ENCODE results near the gene RBM18. TPM values are rescaled to one million over a fixed set of nuclear protein-coding genes. Genes with fewer than 3 reads are reported as not detected.
A peak's percentile ranks its signal among the peaks of the same experiment; 100 is the strongest.

The RBM18 gene
- total RNA-seq, 1 donor: 3.5 TPM

DNA sequence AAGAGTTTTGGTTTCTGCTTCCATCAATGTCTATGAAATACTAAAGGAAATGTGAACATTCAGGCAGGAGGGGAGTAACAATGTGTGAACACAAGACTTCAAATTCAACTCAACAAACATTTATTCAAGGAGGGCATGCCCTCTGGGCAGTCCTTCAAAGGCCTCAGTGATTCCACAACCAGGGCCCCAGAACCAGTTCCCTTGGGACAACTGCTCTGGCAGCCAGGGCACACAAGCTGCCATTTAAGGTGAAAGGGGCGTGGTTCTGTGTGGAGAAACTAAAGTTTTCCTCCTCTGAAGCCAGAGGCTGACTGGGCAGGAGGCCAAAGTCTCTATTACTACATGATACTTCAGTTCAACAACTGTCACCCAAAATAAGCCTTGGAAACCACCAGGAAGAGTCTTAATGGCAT, 3.2 kb downstream of the RBM18 start:
- DNase-seq (ENCODE audit: low read depth in 2 of 3, low spot score in 2 of 3): no peak

GRCh38 chr9:122258886-122259415, 5.7 kb downstream of the RBM18 start:
- DNase-seq (ENCODE audit: low read depth in 2 of 3, low spot score in 2 of 3): no peak

DNA sequence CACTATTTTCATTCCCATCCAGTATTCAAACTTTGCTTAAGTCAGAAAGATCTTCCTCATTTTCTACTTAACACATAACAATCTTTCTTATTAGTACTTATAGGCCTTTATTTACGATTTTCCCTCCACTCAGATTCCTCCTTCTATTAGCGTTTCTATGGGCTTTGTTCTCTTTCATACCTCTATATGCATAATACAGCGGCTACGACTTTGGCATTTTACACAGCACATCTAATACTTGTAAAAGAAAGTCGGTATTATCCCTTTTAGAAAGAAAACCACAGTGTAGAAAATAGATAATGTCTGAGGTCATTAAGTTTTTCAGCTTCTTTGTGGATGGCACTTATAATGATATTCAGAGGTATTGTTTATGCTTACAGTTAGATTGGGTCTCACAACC, 8.4 kb downstream of the RBM18 start:
- no peak for DNase-seq (ENCODE audit: low read depth in 2 of 3, low spot score in 2 of 3)

GRCh38 chr9:122254761-122255160, 9.9 kb downstream of the RBM18 start:
- DNase-seq (ENCODE audit: low read depth in 2 of 3, low spot score in 2 of 3): no peak

DNA sequence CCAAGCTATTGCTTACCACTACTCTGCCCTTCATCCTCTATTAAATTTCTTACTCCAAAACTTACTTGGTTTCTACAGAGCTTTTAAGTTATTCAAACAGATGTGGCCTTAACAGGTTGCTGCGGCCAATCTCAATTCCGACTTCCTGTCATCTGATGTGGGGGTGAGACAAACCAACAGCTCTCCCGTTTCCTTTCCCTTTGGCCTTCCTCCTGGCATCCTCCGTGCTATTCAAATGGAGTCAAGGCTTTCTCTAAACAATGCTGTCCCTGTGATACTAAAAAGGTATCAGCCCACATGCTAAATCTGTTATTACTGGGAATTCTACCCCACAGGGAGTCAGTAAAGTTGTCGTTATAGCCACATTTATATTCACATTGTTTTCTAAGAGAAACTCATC, 11.8 kb downstream of the RBM18 start:
- no peak for DNase-seq (ENCODE audit: low read depth in 2 of 3, low spot score in 2 of 3)

- DNase-seq (ENCODE audit: low read depth in 2 of 3, low spot score in 2 of 3): no peak
Measured at GRCh38 chr9:122251351-122251750, 13.3 kb downstream of the RBM18 start.

GRCh38 chr9:122248448-122248865, 16.2 kb downstream of the RBM18 start:
- no peak for DNase-seq (ENCODE audit: low read depth in 2 of 3, low spot score in 2 of 3)

DNA sequence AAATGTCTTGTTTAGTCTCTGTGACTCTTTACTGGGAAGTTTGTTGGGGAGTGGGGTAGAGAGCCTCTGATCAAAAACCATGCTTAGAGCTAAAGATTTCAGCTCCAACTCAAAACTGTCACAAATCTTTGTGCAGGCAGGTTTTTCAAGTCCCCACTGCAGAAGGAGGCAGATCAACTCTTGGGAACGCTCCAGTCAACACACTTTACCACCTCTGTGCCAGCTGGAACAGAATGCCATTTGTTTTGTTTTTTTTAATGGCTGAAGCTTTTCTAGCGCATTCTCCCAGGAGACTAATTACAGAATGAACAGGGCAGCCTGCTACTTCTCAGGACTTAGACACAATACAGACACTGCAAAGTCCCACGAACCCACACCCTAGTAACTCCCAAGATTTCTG, 18.0 kb downstream of the RBM18 start:
- no peak for DNase-seq (ENCODE audit: low read depth in 2 of 3, low spot score in 2 of 3)

DNA sequence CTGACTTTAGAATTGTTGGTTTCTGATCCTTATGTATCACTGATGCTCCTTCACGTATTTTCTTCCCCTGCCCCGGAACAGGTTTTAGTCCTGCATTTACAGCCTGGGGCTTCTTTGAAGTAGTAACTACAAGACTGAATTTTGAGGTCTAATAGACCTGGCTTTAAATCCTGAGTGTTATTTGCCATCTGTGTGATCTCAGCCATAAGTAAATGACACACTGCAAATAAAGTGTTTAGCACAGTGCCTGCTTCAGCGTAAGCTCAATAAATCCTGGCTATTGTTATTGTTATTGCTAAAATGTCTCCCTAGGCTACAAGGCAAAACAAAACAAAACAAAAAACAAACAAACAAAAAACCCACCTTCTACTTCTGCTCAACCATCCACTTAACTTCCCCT, 20.3 kb downstream of the RBM18 start:
- no peak for DNase-seq (ENCODE audit: low read depth in 2 of 3, low spot score in 2 of 3)

DNA sequence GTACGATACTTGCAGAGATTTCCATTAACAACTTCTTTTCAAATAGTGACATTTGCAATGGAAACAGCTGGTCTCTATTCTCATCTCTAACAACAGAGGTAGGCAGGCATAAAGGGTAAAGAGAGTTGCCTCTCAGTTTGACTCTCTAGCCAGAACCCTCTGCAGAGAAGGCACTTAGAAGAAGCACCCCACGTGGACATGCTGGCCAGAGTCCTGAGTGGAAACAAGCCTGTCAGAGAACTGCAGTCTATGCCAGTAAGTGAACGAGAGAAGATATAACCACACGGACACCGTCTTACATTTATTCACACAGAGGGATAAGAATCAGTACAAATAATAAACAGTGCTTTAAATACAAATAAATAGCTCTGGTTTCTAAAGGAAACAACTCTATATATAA, 24.9 kb downstream of the RBM18 start:
- DNase-seq (ENCODE audit: low read depth in 2 of 3, low spot score in 2 of 3): no peak

DNA sequence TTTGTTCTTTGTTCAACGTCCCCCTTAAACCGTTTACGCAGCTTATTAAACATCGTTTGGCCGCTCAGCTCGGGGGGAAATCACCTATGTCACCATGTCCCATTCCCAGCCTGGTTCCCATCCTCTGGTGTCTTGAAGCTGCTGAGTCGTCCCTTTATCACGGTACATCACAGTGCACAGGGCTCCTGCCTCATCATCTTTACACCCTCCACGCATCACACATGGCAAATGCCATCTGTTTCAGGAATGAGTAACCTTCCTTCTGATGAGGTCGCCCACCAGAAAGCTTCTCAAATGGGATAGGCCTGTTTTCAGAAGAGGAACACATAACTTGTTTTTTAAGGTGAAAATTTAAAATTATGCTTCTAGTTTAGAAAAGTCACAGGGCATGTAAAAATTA, 28.0 kb downstream of the RBM18 start:
- no peak for DNase-seq (ENCODE audit: low read depth in 2 of 3, low spot score in 2 of 3)

- DNase-seq (ENCODE audit: low read depth in 2 of 3, low spot score in 2 of 3): no peak
Measured at GRCh38 chr9:122234022-122234748, 30.5 kb downstream of the RBM18 start.

DNA sequence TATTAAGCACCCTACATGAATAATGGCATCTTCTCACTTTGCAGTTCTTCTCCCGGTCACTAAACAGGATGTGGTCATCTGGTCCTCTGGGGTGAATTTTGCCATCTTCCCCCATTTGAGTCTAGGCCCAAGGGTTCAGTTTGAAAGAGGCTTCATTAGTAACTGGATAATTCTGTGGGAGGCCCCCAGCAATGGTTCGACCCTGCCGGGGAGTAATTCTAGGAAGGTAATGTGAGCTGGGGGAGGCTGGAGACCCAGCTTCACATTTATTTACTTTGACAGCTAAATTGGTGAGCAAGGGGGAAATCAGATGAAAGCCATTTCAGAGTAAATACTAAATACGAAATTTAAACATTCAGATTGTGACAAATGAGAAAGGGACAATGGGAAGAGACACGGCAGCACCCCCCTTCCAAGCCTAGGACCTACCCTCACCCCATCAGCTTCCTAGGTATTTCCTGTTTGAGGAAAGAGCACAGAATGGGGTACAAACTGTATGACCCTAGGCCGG, 31.8 kb downstream of the RBM18 start:
- no peak for DNase-seq (ENCODE audit: low read depth in 2 of 3, low spot score in 2 of 3)

- no peak for DNase-seq (ENCODE audit: low read depth in 2 of 3, low spot score in 2 of 3)
Measured at GRCh38 chr9:122229485-122229837, 35.2 kb downstream of the RBM18 start.

GRCh38 chr9:122228568-122229484, 35.8 kb downstream of the RBM18 start, which contains the start of gene LHX6:
Gene LHX6, minus strand, starts transcription at chr9:122228957. Its CDS starts 217 bp downstream, at chr9:122228740.
- DNase-seq (ENCODE audit: low read depth in 2 of 3, low spot score in 2 of 3): peak in 2 of 3 donors; percentile 45 to 63

GRCh38 chr9:122228191-122228567, 36.5 kb downstream of the RBM18 start:
- peak in 1 of 3 donors; percentile 20 for DNase-seq (ENCODE audit: low read depth in 2 of 3, low spot score in 2 of 3)

GRCh38 chr9:122227575-122227900, 37.1 kb downstream of the RBM18 start:
- peak in 1 of 3 donors; percentile 15 for DNase-seq (ENCODE audit: low read depth in 2 of 3, low spot score in 2 of 3)

DNA sequence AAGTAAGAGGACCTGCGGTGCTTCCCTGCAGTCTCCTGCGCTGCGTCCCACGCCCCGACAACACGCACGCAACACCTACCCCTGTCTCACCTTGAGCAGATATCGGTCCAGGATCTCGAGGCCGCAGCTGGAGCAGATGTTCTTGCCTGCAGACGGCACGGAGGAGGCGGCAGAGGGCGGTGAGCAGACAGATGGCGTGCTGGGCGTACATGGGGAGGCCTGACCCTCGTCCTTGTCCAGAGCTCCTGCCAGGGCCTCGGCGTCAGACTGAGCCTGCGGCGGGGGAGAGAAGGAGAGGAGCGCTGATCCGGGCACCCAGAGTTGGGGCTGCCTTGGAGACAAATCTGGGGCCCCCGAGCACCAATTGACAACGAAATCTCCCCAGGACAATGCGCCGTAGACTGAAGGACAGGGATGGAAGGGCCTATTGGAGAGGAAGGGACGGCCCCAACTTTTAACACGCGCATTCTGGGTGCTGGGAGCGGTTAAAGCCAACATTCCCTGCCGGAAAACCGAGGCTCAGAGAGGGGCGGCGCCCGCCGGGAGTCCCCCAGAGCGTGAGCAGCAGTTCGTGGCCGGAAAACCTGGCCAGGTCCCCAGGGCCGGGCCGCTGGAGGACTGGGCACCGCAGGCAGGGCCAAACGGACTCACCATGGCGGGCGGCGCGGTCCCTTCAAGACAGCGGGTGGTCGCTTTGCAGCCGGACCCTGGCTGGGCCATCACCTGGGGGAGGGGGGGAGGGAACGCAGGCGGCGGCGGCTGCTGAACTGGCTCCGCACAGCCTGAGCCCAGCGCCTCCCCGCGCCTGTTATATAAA, 37.7 kb downstream of the RBM18 start:
- no peak for DNase-seq (ENCODE audit: low read depth in 2 of 3, low spot score in 2 of 3)

GRCh38 chr9:122226142-122226757, 38.4 kb downstream of the RBM18 start:
- DNase-seq (ENCODE audit: low read depth in 2 of 3, low spot score in 2 of 3): no peak
